Measurements from ENCODE around the gene CREB3L1. TPM values are rescaled to one million over a fixed set of nuclear protein-coding genes. Genes with fewer than 3 reads are reported as not detected.

The CREB3L1 gene
- total and polyA plus RNA-seq, 5 donors = 9.7 to 18.8 (median 15.2) TPM

- Histone ChIP-seq H3K27me3 (ENCODE audit: control insufficient read depth, insufficient read depth) (no peaks in the 10 kb centered on the region), H3K27ac (ENCODE audit: low read length) (peak overlapping the region; percentile 83), H3K4me3 (ENCODE audit: low read length) (peak overlapping the region; percentile 32), H3K9me3 (ENCODE audit: control insufficient read depth, low read length) (no peaks in the 10 kb centered on the region), H3K4me1 (ENCODE audit: control insufficient read depth, insufficient read depth, low read length) (peaks cover 10% of the 10 kb centered on the region)
- peak; percentile 18 to 67 (median 41) for DNase-seq
- 61% methylated on average over 20 of the region's 20 CpGs for WGBS
- intact Hi-C loops (cut with DNase I) = no loop called here
- ATAC-seq = peak in 1 of 2 donors; percentile 1
Observed at GRCh38 chr11:46362156-46363030, 84.9 kb downstream of the CREB3L1 start.

GRCh38 chr11:46363031-46363407 is 85.6 kb downstream of the CREB3L1 start:
- 33% methylated on average over 9 of the region's 9 CpGs for WGBS
- Histone ChIP-seq H3K4me1 (ENCODE audit: control insufficient read depth, insufficient read depth, low read length) (peaks cover 10% of the 10 kb centered on the region), H3K4me3 (ENCODE audit: low read length) (no peak overlapping the region), H3K9me3 (ENCODE audit: control insufficient read depth, low read length) (no peaks in the 10 kb centered on the region), H3K27me3 (ENCODE audit: control insufficient read depth, insufficient read depth) (no peaks in the 10 kb centered on the region), H3K27ac (ENCODE audit: low read length) (peak overlapping the region; percentile 83)
- peak; percentile 63 to 80 for ATAC-seq
- DNase-seq = peak; percentile 72 to 87 (median 86)
- intact Hi-C loops (cut with DNase I) = no loop called here

- H3K27ac ChIP-seq (ENCODE audit: low read length) = peak overlapping the region; percentile 83
- no peaks in the 10 kb centered on the region for H3K9me3 ChIP-seq (ENCODE audit: control insufficient read depth, low read length)
- intact Hi-C loops (cut with DNase I) = no loop called here
- peaks cover 10% of the 10 kb centered on the region for H3K4me1 ChIP-seq (ENCODE audit: control insufficient read depth, insufficient read depth, low read length)
- H3K27me3 ChIP-seq (ENCODE audit: control insufficient read depth, insufficient read depth) = no peaks in the 10 kb centered on the region
- WGBS = 41% methylated on average over 21 of the region's 21 CpGs
- peak; percentile 54 to 68 for ATAC-seq
- H3K4me3 ChIP-seq (ENCODE audit: low read length) = no peak overlapping the region
- peak; percentile 72 to 89 (median 79) for DNase-seq
Observed at GRCh38 chr11:46363455-46364005, 86.1 kb downstream of the CREB3L1 start.

- Histone ChIP-seq H3K4me3 (ENCODE audit: low read length) (no peak overlapping the region), H3K9me3 (ENCODE audit: control insufficient read depth, low read length) (no peaks in the 10 kb centered on the region), H3K27me3 (ENCODE audit: control insufficient read depth, insufficient read depth) (no peaks in the 10 kb centered on the region), H3K4me1 (ENCODE audit: control insufficient read depth, insufficient read depth, low read length) (peaks cover 10% of the 10 kb centered on the region), H3K27ac (ENCODE audit: low read length) (peak overlapping the region; percentile 70)
- DNase-seq = peak in 1 of 3 donors; percentile 30
- ATAC-seq = no peak
- intact Hi-C loops (cut with DNase I) = no loop called here
- WGBS = 77% methylated on average over 9 of the region's 9 CpGs
Observed at GRCh38 chr11:46364056-46364455, 86.6 kb downstream of the CREB3L1 start.

DNA sequence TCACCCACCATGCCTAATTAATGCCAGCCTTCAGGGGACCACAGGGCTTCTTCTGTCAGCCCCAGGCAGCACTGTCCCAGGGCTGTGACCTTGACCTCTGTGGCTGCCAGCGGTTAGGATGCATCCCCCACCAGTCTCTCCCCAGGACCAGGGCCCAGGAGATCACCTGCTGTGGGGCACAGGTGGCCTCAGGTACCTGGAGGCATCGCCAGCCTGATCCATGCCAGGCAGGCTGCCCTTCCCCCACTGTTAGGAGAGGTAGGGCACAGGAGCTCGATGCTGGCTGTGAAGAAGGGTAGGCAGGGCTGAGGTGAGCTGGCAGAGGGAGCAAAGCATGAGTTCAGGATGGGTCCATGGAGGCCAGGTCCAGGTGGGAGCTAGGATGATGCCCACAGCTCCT is 87.3 kb downstream of the CREB3L1 start:
- Histone ChIP-seq H3K9me3 (ENCODE audit: control insufficient read depth, low read length) (no peaks in the 10 kb centered on the region), H3K27me3 (ENCODE audit: control insufficient read depth, insufficient read depth) (no peaks in the 10 kb centered on the region), H3K4me3 (ENCODE audit: low read length) (no peak overlapping the region), H3K4me1 (ENCODE audit: control insufficient read depth, insufficient read depth, low read length) (peaks cover 10% of the 10 kb centered on the region), H3K27ac (ENCODE audit: low read length) (peak overlapping the region; percentile 60)
- ATAC-seq = no peak
- DNase-seq = peak in 1 of 3 donors; percentile 46
- WGBS = 77% methylated on average over 3 of the region's 3 CpGs
- intact Hi-C loops (cut with DNase I) = no loop called here

- Histone ChIP-seq H3K27me3 (ENCODE audit: control insufficient read depth, insufficient read depth) (no peaks in the 10 kb centered on the region), H3K4me3 (ENCODE audit: low read length) (no peak overlapping the region), H3K9me3 (ENCODE audit: control insufficient read depth, low read length) (no peaks in the 10 kb centered on the region), H3K27ac (ENCODE audit: low read length) (no peak overlapping the region), H3K4me1 (ENCODE audit: control insufficient read depth, insufficient read depth, low read length) (peaks cover 10% of the 10 kb centered on the region)
- ATAC-seq (no peak), DNase-seq (peak in 1 of 3 donors; percentile 61)
- intact Hi-C loops (cut with DNase I) = no loop called here
- 87% methylated on average over 22 of the region's 22 CpGs for WGBS
Observed at GRCh38 chr11:46366260-46366659, 88.8 kb downstream of the CREB3L1 start.

- no peak for ATAC-seq
- 91% methylated on average over 31 of the region's 31 CpGs for WGBS
- Histone ChIP-seq H3K9me3 (ENCODE audit: control insufficient read depth, low read length) (no peaks in the 10 kb centered on the region), H3K4me3 (ENCODE audit: low read length) (no peak overlapping the region), H3K4me1 (ENCODE audit: control insufficient read depth, insufficient read depth, low read length) (peaks cover 10% of the 10 kb centered on the region), H3K27me3 (ENCODE audit: control insufficient read depth, insufficient read depth) (no peaks in the 10 kb centered on the region), H3K27ac (ENCODE audit: low read length) (no peak overlapping the region)
- intact Hi-C loops (cut with DNase I) = no loop called here
- peak in 1 of 3 donors; percentile 50 for DNase-seq
Observed at GRCh38 chr11:46366661-46367161, 89.2 kb downstream of the CREB3L1 start.

GRCh38 chr11:46367244-46367915 is 89.9 kb downstream of the CREB3L1 start:
- peak; percentile 64 to 92 (median 91) for DNase-seq
- Histone ChIP-seq H3K4me1 (ENCODE audit: control insufficient read depth, insufficient read depth, low read length) (peaks cover 10% of the 10 kb centered on the region), H3K27me3 (ENCODE audit: control insufficient read depth, insufficient read depth) (no peaks in the 10 kb centered on the region), H3K9me3 (ENCODE audit: control insufficient read depth, low read length) (no peaks in the 10 kb centered on the region), H3K4me3 (ENCODE audit: low read length) (no peak overlapping the region), H3K27ac (ENCODE audit: low read length) (peak overlapping the region; percentile 11)
- intact Hi-C loops (cut with DNase I) = no loop called here
- peak; percentile 43 to 44 for ATAC-seq
- 17% methylated on average over 32 of the region's 32 CpGs for WGBS

- no peaks in the 10 kb centered on the region for H3K27me3 ChIP-seq (ENCODE audit: control insufficient read depth, insufficient read depth)
- H3K9me3 ChIP-seq (ENCODE audit: control insufficient read depth, low read length) = no peaks in the 10 kb centered on the region
- H3K4me1 ChIP-seq (ENCODE audit: control insufficient read depth, insufficient read depth, low read length) = peaks cover 6% of the 10 kb centered on the region
- DNase-seq = no peak
- intact Hi-C loops (cut with DNase I) = no loop called here
- WGBS = 67% methylated on average over 12 of the region's 12 CpGs
- no peak for ATAC-seq
- no peak overlapping the region for H3K27ac ChIP-seq (ENCODE audit: low read length)
- no peak overlapping the region for H3K4me3 ChIP-seq (ENCODE audit: low read length)
Observed at GRCh38 chr11:46367916-46368267, 90.4 kb downstream of the CREB3L1 start.

- no peaks in the 10 kb centered on the region for H3K9me3 ChIP-seq (ENCODE audit: control insufficient read depth, low read length)
- ATAC-seq (peak; percentile 39 to 45), DNase-seq (peak in 2 of 3 donors; percentile 59 to 76)
- intact Hi-C loops (cut with DNase I) = no loop called here
- H3K27ac ChIP-seq (ENCODE audit: low read length) = no peak overlapping the region
- H3K27me3 ChIP-seq (ENCODE audit: control insufficient read depth, insufficient read depth) = no peaks in the 10 kb centered on the region
- peaks cover 4% of the 10 kb centered on the region for H3K4me1 ChIP-seq (ENCODE audit: control insufficient read depth, insufficient read depth, low read length)
- H3K4me3 ChIP-seq (ENCODE audit: low read length) = no peak overlapping the region
- WGBS = 65% methylated on average over 25 of the region's 25 CpGs
Observed at GRCh38 chr11:46369458-46370152, 92.1 kb downstream of the CREB3L1 start.

Measured in right cardiac atrium (tissue), 5 donors.